IMR-90 (cell line): ENCODE data around the gene AMIGO2. TPM values are rescaled to one million over a fixed set of nuclear protein-coding genes. Genes with fewer than 3 reads are reported as not detected.

Experiments
- ATAC-seq: fragments of 200-7000 bp; cut with Tn5 transposase; 2 replicates; pipeline ENCODE4 v1.9.1; 2020; ENCODE audit warnings: low read depth, mild to moderate bottlenecking, moderate library complexity
- BruUV-seq: library from RNA; stranded (reverse); fragments of 400-500 nt; replicated peaks from 2 replicates; lab custom pipeline; 2021; lab: Mats Ljungman, UMichigan
- CTCF ChIA-PET: fragments of 300-600 bp; formaldehyde crosslinking; extraction: SDS; loops from one replicate; lab custom pipeline; 2021; ENCODE audit warnings: antibody characterized with exemption; lab: Yijun Ruan, JAX
- POLR2A ChIA-PET: fragments of 300-600 bp; sonication (Branson Sonifier 250); formaldehyde crosslinking; loops from one replicate; lab custom pipeline; 2022; ENCODE audit warnings: antibody characterized with exemption; ENCODE audit not compliant: unreplicated experiment; lab: Charles Lee
- DNase-seq: peaks from one replicate; pipeline ENCODE4 v3.0.0; 2013
- H2AFZ ChIP-seq: replicated peaks from 2 replicates; pipeline ENCODE3; 2013; ENCODE audit warnings: low read length, mild to moderate bottlenecking; ENCODE audit not compliant: poor library complexity
- H2AK5ac ChIP-seq: 2 replicates; pipeline ENCODE4 v1.6.1; 2013; ENCODE audit warnings: low read depth, low read length, inconsistent platforms
- H2AK9ac ChIP-seq: replicated peaks from 2 replicates; pipeline ENCODE3; 2013; ENCODE audit warnings: mild to moderate bottlenecking, low read depth, low read length, moderate library complexity; ENCODE audit not compliant: poor library complexity
- H2BK120ac ChIP-seq: 2 replicates; pipeline ENCODE4 v1.6.1; 2013; ENCODE audit warnings: low read depth, low read length, inconsistent platforms
- H2BK15ac ChIP-seq: 3 replicates; pipeline ENCODE4 v1.6.1; 2013; ENCODE audit warnings: low read depth, low read length, inconsistent platforms
- H2BK20ac ChIP-seq: 2 replicates; pipeline ENCODE4 v1.6.1; 2013; ENCODE audit warnings: low read depth, mild to moderate bottlenecking, inconsistent platforms, low read length, moderate library complexity
- H2BK5ac ChIP-seq: 2 replicates; pipeline ENCODE4 v1.6.1; 2013; ENCODE audit warnings: mild to moderate bottlenecking, low read depth, low read length, inconsistent platforms; ENCODE audit not compliant: poor library complexity, severe bottlenecking
- H3K14ac ChIP-seq: replicated peaks from 2 replicates; pipeline ENCODE4 v1.6.1; 2013; ENCODE audit warnings: low read depth, low read length, inconsistent platforms
- H3K18ac ChIP-seq: 2 replicates; pipeline ENCODE4 v1.6.1; 2013; ENCODE audit warnings: low read depth, low read length, control low read depth
- H3K23ac ChIP-seq: 2 replicates; pipeline ENCODE4 v1.6.1; 2013; ENCODE audit warnings: low read depth, low read length, inconsistent platforms
- H3K27ac ChIP-seq: 2 replicates; pipeline ENCODE4 v1.5.1; 2013; ENCODE audit warnings: mild to moderate bottlenecking, control low read depth, low read length; ENCODE audit not compliant: insufficient read depth
- H3K27me3 ChIP-seq: 2 replicates; pipeline ENCODE4 v1.6.1; 2013; ENCODE audit warnings: low read length; ENCODE audit not compliant: control insufficient read depth, insufficient read depth
- H3K36me3 ChIP-seq: 2 replicates; pipeline ENCODE4 v1.6.1; 2013; ENCODE audit warnings: low read length, mixed read lengths; ENCODE audit not compliant: control insufficient read depth, insufficient read depth
- H3K4ac ChIP-seq: 2 replicates; pipeline ENCODE4 v1.6.1; 2013; ENCODE audit warnings: low read depth, low read length, inconsistent platforms
- H3K4me1 ChIP-seq: 2 replicates; pipeline ENCODE4 v1.6.1; 2013; ENCODE audit warnings: low read length, mixed read lengths; ENCODE audit not compliant: control insufficient read depth, insufficient read depth
- H3K4me2 ChIP-seq: 2 replicates; pipeline ENCODE4 v1.6.1; 2013; ENCODE audit warnings: low read depth, mild to moderate bottlenecking, control low read depth, low read length, moderate library complexity
- H3K4me3 ChIP-seq: 2 replicates; pipeline ENCODE4 v1.5.1; 2013; ENCODE audit warnings: low read depth, mild to moderate bottlenecking, control low read depth, low read length, moderate library complexity; ENCODE audit not compliant: insufficient read depth
- H3K56ac ChIP-seq: 2 replicates; pipeline ENCODE4 v1.6.1; 2013; ENCODE audit warnings: low read length, inconsistent platforms; ENCODE audit not compliant: insufficient read depth; ENCODE audit errors: extremely low read depth
- H3K79me1 ChIP-seq, 2 experiments: 2 replicates each; pipeline ENCODE4 v1.6.1; 2013; ENCODE audit warnings: low read length in 2 of 2, inconsistent platforms in 1 of 2, low read depth in 1 of 2
- H3K9ac ChIP-seq: 2 replicates; pipeline ENCODE4 v1.6.1; 2013; ENCODE audit warnings: low read depth, low read length, control low read depth
- H3K9me1 ChIP-seq: 2 replicates; pipeline ENCODE4 v1.6.1; 2013; ENCODE audit warnings: low read length, inconsistent platforms; ENCODE audit not compliant: insufficient read depth
- H3K9me3 ChIP-seq: 2 replicates; pipeline ENCODE4 v1.6.1; 2013; ENCODE audit warnings: low read length; ENCODE audit not compliant: control insufficient read depth, insufficient read depth
- H4K20me1 ChIP-seq: 2 replicates; pipeline ENCODE4 v1.6.1; 2013; ENCODE audit warnings: low read length, inconsistent platforms; ENCODE audit not compliant: insufficient read depth
- H4K5ac ChIP-seq: 2 replicates; pipeline ENCODE4 v1.6.1; 2013; ENCODE audit warnings: mild to moderate bottlenecking, low read depth, low read length, control low read depth
- H4K8ac ChIP-seq, 2 experiments: 2 replicates each; pipeline ENCODE4 v1.6.1; 2013; ENCODE audit warnings: low read depth in 2 of 2, low read length in 2 of 2, control low read depth in 1 of 2, inconsistent platforms in 1 of 2
- H4K91ac ChIP-seq: 2 replicates; pipeline ENCODE4 v1.6.1; 2013; ENCODE audit warnings: low read depth, low read length, inconsistent platforms; ENCODE audit not compliant: insufficient read depth
- FOS ChIP-seq: fragments of 150-350 bp; IDR thresholded peaks from 2 replicates; pipeline ENCODE4 v1.6.1; 2016; ENCODE audit warnings: low read depth, low read length
- RFX5 ChIP-seq: IDR thresholded peaks from 2 replicates; pipeline ENCODE4 v1.8.0; 2012; ENCODE audit warnings: low read depth, mild to moderate bottlenecking, low read length, moderate library complexity
- SMC3 ChIP-seq: fragments of 150-350 bp; IDR thresholded peaks from 2 replicates; pipeline ENCODE4 v1.6.1; 2016; ENCODE audit warnings: low read depth, mild to moderate bottlenecking, antibody characterized with exemption, low read length, moderate library complexity
- USF2 ChIP-seq: fragments of 150-350 bp; IDR thresholded peaks from 2 replicates; pipeline ENCODE4 v1.6.1; 2017; ENCODE audit warnings: mild to moderate bottlenecking, antibody characterized with exemption, low read length, low read depth
- WGBS, 2 experiments: methylation state at CpG; one replicate each; pipeline versions ENCODE4 v1.1.5 to v1.1.7; 2013; ENCODE audit warnings: missing lambda C conversion rate in 2 of 2; ENCODE audit not compliant: insufficient read length in 1 of 2; ENCODE audit errors: extremely low coverage in 2 of 2; 5-methylcytosine and 5-hydroxymethylcytosine counted together
- dilution Hi-C: fragments of 300-500 bp; cut with HindIII; formaldehyde crosslinking; loops from one replicate; pipeline ENCODE4 v1.14.3; 2018; ENCODE audit warnings: low sequenced_read_pairs; ENCODE audit not compliant: unreplicated experiment
- in situ Hi-C: fragments of 300-500 bp; cut with MboI; formaldehyde crosslinking; loops from 3 replicates; pipeline ENCODE4 v1.14.3; 2019; ENCODE audit warnings: low sequenced_read_pairs, inconsistent platforms, mixed read lengths
- intact Hi-C: fragments of 100-400 bp; cut with micrococcal nuclease; formaldehyde crosslinking; loops from 2 replicates; pipeline ENCODE4 v1.10.0; 2022
- polyA plus RNA-seq, 3 experiments: library from polyadenylated mRNA; depleted of rRNA; stranded (reverse); fragments of >200 nt; gene quantifications; 2 replicates each; pipeline ENCODE4 v1.2.3, GENCODE V29; 2012; ENCODE audit warnings: low replicate concordance in 1 of 3
- total RNA-seq: library from RNA; depleted of rRNA; stranded (reverse); fragments of >200 nt; gene quantifications from 2 replicates; pipeline ENCODE4 v1.2.3, GENCODE V29; 2012

AMIGO2 gene
- total and polyA plus RNA-seq, 2 of the 4 experiments (the other 2 are of a cell fraction), result 20.1 to 32.6 TPM

- H2AK5ac ChIP-seq, result no peak overlapping the region
- no peak overlapping the region for H3K56ac ChIP-seq
- WGBS, 2 experiments, result no CpG with 5 or more reads among the region's 2 CpGs
- H3K9ac ChIP-seq, result no peak overlapping the region
- ChIA-PET POLR2A (no interaction called here), CTCF (no interaction called here)
- no peak for DNase-seq
- no peak overlapping the region for H2AK9ac ChIP-seq
- no peak overlapping the region for H3K14ac ChIP-seq
- no peak overlapping the region for H3K4me3 ChIP-seq
- no peak overlapping the region for H3K27ac ChIP-seq
- no peak overlapping the region for H4K8ac ChIP-seq
- H2AFZ ChIP-seq, result no peak overlapping the region
- no peaks in the 10 kb centered on the region for H3K27me3 ChIP-seq
- dilution Hi-C loops, result no loop called here
- no peaks in the 10 kb centered on the region for H3K79me1 ChIP-seq
- H2BK5ac ChIP-seq, result no peak overlapping the region
- H3K9me3 ChIP-seq, result no peaks in the 10 kb centered on the region
- no TSS peak for BruUV-seq
- H3K4me1 ChIP-seq, result no peaks in the 10 kb centered on the region; the same call in 1 of the 2 replicates
- no peak overlapping the region for H2BK120ac ChIP-seq
- no peak overlapping the region for H3K18ac ChIP-seq
- ATAC-seq, result no peak
- TF ChIP-seq RFX5, result no peak
- TF ChIP-seq FOS, result no peak
- no peak for TF ChIP-seq USF2
- no peak for TF ChIP-seq SMC3
- H2BK20ac ChIP-seq, result no peak overlapping the region
- no peaks in the 10 kb centered on the region; the same call in 1 of the 2 replicates for H3K9me1 ChIP-seq
- no peak overlapping the region for H4K5ac ChIP-seq
- no peak overlapping the region for H3K4me2 ChIP-seq
- no peak overlapping the region for H4K91ac ChIP-seq
- no peak overlapping the region for H3K4ac ChIP-seq
- no peak overlapping the region for H3K23ac ChIP-seq
- intact Hi-C loops, result no loop called here
- no peak overlapping the region for H2BK15ac ChIP-seq
- no peaks in the 10 kb centered on the region for H4K20me1 ChIP-seq
- no peaks in the 10 kb centered on the region for H3K36me3 ChIP-seq
- in situ Hi-C loops, result no loop called here
These were observed 31.1 kb upstream of the AMIGO2 start for GRCh38 chr12:47110718-47111391.
